ENCODE measurements around the gene SLC24A4.

Gene SLC24A4

DNA sequence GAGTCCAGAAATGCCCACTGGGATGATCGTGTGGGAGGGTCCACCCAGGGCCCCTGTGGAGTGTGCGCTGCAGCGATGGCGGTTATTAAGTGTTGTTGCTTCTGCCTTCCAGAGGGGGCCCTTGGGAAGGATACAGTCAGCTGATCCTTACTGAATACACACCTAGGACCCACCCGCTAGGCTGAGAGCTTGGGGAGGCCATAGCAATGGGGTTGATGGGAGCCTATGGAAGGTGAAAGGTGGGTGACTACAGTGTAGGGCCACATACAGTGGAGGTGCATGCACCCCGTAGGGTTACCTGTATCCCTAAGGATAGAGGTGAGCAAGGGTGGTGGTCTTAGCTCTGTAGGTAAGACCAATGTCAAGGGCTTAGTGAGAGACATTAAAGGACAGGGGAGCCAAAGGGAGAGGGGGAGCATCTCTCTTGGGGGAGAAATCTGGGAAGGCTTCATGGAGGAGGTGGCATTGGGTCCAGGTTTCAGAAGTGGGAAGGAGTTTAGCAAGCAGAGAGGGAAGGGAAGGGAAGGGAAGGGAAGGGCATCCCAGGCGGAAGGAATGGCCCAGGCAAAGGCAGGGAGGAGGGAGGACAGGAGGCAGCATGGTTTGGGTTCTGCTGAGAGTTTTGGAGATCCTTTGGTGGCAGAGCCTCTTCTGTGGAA is 117.5 kb downstream of the SLC24A4 start:
- no peak for DNase-seq

DNA sequence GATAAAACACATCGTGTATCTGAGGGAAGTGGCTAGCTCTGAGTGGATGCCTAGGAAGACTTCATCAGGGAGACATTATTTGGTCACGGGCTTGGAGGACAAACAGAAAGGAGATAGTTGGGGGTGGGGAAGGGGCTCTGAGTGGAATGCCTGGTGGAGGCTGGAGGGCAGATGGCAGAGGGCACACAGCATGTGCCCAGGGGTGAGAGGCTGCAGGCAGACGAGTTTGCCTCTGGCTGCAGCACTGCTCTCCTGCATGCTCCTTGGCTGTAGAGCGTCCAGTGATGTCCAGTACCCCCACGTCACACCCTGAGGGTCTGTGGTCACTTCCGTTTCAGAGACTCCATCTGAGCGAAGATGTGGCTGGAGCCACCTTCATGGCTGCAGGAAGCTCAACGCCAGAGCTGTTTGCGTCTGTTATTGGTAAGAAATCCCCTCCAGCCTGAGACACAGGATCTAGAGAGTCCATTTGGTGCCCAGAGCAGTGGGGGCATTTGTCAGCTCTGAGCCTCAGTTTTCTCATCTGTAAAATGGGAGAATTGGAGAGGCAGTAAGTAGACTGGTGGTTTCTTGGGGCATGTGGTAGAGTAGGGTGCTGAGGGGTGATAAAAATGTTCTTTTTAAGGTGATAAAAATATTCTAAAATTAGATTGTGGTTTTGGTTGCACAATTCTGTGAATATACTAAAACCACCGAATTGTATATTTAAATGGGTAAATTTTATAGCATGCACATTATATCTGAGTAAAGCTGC is 119.0 kb downstream of the SLC24A4 start:
- DNase-seq: no peak

GRCh38 chr14:92443167-92443566 is 120.2 kb downstream of the SLC24A4 start:
- no peak for DNase-seq

GRCh38 chr14:92443741-92444140 is 120.8 kb downstream of the SLC24A4 start:
- no peak for DNase-seq

DNA sequence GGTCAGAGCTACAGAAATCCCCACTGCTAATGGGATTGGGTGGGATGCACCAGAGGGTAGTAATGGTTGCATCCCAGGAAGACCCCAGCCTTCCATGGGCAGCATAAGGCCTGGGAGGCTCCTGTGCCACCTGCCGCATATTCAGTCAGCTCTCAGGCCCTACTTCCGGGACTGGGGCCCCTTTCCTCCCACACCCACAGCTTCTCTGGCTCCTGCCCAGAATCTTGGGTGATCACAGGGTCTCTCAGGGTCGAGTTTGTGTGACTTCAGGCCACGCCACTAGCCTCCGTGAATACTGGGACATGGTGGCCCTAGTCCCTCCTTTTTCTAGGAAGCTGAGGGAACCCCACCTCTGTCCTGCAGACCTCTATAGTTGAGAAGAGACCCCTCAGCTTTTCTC is 123.8 kb downstream of the SLC24A4 start:
- DNase-seq: no peak

- no peak for DNase-seq
Observed at GRCh38 chr14:92447416-92448197, 124.6 kb downstream of the SLC24A4 start.

GRCh38 chr14:92448786-92449185 is 125.8 kb downstream of the SLC24A4 start:
- no peak for DNase-seq

DNA sequence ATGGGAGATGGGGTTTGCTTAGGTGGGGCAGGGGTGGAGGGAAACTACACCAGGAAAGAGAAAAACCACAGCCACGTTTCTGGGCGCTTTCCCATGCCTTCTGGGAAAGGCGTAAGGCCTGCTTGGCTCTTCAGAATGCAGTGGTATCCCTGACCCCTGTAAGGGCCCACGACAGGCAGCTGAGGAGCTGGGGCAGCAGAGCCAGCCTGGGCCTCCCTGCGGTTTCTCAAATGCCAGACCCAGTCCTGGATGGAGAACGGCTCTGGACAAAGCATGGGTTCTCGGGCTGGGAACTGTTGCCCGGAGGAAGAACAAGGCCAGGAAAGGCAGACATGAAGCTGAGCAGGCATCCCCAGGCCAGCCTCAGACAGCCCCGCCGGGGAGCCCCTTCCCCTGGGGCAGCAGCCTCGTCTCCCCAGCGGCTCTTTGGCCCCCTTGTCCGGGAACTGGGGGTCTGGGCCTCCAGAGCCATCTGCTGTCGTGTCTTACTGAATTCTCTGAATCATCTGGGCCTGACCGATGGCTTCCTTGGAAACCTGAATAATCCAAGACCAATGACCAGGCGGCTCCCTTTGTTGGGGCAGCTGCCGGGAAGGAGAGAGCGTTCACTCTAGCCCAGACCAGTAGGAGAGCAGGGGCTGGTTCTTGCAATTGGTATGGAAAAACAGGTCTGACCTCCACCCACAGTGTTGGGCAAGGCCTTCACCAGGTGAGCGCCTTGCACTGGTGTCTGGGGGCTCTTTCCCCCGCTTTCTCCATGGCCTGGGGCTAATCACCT is 126.6 kb downstream of the SLC24A4 start:
- no peak for DNase-seq

DNA sequence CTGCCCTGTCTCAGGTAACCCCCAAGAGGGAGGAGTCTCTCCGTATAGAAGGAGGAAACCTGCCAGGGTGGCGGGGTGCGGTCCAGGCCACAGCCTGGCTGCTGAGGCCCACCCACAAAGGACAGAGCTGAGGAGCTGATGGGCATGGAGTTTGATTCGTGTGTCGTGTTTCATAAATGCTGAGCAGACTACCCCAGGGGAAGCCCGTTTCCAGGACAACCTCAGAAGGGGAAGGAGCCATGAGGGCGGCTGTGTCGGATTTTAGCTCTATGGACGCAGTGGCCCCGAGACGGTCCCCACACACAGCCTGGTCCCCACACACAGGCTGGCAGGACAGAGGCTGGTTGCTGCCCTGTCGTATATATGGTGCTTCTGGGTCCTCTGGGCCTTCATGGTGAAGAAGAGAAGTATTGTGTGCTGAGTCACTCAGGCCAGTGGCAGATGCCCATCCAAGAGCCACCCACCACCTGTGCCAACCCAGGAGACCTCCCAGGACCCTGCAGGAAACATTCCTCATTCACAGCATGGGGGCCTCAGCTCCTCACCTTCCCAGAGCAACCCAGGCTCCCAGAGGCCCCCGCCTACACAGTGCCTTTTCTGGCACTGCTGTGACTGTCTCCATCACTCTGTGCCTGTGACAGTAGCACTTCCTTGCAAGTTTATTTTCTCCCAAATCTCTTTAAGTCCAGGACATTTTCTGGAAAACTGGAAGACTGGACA is 127.5 kb downstream of the SLC24A4 start:
- DNase-seq: no peak

GRCh38 chr14:92451245-92451644 is 128.3 kb downstream of the SLC24A4 start:
- no peak for DNase-seq

- DNase-seq: no peak
Observed at GRCh38 chr14:92451755-92452154, 128.8 kb downstream of the SLC24A4 start.

DNA sequence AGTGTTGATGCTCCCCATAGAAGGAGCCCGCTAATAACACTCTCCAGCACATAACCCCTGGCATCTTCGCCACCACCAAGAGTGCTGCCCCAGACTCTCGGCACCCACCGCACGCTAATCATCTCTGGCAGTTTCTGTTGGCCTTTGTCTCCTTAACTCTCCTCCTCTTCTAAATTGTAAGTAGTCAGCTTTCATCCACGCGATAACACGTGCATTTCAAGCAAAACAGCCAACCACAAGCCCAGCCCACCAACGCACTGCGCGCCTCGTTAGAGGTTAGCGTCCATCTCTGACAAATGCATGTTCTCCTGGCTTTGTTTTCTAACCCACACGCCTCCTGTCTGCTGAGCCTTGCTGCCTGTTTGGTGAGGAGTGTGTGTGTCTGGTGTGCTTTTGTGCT is 129.5 kb downstream of the SLC24A4 start:
- no peak for DNase-seq

GRCh38 chr14:92453691-92454090 is 130.7 kb downstream of the SLC24A4 start:
- DNase-seq: no peak

DNA sequence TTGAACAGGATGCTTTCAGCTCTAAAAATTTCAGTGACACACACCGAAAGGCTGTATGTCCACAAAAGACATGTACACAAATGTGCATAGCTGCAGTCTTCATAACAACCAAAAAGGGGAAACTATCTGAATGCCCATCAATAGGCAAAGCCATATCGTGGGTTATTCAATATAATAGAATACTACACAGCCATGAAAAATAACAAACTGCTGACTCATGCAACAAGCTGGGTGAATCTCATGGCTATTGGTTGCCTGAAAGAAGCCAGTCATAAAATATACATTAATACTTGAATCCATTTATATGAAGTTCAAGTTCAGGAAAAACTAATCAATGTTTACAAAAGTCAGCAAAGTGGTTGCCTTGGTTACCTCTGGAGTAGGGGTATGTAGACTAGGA is 132.3 kb downstream of the SLC24A4 start:
- DNase-seq: no peak

- DNase-seq: no peak
Observed at GRCh38 chr14:92456215-92457015, 133.4 kb downstream of the SLC24A4 start.

DNA sequence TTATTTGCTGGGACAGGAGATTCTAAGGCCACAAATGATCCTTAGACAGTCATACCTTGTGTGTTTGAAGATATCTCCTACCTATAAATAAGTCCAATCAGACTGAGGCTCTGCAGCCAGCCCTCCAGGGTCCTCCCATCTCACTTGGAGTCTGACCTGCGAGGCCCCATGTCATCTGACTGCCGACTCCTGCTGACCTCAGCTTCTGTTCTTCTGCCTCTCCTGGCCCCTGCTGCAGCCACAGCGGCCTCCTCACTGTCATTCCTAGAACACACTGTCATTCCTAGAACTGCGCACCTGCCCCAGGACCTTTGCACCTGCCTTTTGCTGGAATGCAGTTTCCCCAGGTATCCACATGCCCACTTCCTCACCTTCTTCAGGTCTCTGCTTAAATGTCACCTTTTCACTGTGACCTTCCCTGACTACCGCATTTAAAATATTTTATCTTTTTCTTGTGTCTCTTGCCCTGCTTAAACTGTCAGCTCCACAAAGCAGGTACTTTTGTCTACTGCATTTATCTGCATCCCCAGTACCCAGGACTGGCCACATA is 134.1 kb downstream of the SLC24A4 start:
- no peak for DNase-seq

DNA sequence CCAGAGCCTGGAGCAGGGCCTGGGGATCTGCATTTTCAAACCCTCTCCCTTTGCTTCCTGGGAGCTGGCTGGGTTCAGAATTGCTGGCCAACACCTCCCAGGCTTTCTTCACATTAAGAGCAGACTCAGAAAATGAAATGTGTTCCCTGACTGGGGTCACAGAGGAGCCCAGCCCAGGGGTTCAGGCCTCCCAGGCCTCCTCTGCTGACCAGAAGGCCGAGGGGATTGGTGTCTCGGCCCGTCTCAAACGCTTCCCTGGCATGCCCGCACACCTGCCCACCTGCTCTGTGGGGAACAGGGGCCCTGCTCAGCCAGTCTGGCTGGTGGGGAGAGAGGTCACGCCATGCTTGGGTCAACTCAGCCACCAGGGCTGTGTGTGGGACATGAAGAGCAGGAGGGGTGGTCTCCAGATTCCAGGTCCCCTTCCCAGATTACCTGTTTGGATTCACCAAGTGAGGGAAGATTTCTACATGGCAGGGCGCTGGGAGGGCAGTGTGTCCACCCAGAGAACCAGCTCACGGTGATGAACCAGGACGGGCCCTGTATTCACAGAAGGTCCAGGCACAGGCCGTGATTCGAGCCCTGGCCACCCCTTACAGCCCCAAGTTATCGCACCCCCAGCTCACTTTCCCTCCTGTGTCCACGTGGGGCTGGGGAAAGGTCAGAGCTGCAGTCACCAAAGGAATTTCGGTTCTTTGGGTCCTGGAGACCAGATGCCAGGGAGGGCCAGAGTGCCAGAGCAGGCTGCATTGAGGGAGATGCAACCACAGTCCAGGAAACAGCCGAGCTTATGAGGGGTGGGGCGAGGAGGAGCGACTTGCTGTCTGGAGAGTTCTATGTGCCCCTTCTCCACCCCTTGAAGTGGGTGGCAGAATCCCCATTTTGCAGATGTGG is 135.4 kb downstream of the SLC24A4 start:
- no peak for DNase-seq

GRCh38 chr14:92459030-92459949 is 136.3 kb downstream of the SLC24A4 start:
- DNase-seq: no peak

DNA sequence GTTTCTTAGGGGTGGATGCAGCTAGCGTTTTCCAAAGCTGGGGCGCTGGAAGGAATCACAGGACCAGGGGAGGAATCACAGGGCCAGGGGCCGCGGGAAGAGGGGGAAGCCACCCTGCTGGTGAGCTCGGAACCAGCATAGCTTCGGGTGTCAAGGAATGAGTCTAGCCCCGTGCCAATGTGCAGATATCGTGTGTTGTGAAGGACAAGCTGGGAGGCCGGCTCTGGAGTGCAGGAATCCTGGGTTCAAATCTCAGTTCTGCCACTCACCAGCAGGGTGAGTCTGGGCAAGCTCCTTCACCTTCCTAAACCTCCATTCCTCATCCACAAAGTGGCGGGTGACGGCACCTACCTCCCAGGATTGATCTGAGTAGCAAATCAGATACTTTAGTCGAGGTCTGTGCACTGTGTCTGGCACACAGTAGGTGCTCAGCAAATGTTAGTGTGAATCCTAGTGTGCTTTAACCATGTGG is 137.0 kb downstream of the SLC24A4 start:
- no peak for DNase-seq

All from effector CD8-positive, alpha-beta T cell (primary cell).